HL-60/S4 treated with phorbol 12-myristate 13-acetate at 8.2 ng/mL for 4 days and 3 days (cell line): ENCODE results near the gene ANXA10.
"Not testable (repeated sequence)": the region's sequence is repeated elsewhere in the genome, so short reads cannot be mapped to it uniquely, and the experiment has no call there.

ENCODE experiments used
- in situ Hi-C: fragments of 300-500 bp; cut with MboI; formaldehyde crosslinking; loops from 2 replicates; pipeline ENCODE4 v1.15.0; 2022; ENCODE audit warnings: low sequenced_read_pairs

Gene ANXA10

GRCh38 chr4:168153596-168154440 lies 61.5 kb downstream of the ANXA10 start:
- in situ Hi-C loops, result no loop called here

- in situ Hi-C loops, result no loop called here
These were observed 62.4 kb downstream of the ANXA10 start for GRCh38 chr4:168154546-168155277.

- in situ Hi-C loops, result no loop called here
These were observed 70.3 kb downstream of the ANXA10 start for GRCh38 chr4:168162604-168163003.

- in situ Hi-C loops, result no loop called here
These were observed 70.8 kb downstream of the ANXA10 start for GRCh38 chr4:168163106-168163505.

GRCh38 chr4:168164045-168164444 lies 71.7 kb downstream of the ANXA10 start:
- in situ Hi-C loops, result no loop called here

GRCh38 chr4:168164915-168165548 lies 72.7 kb downstream of the ANXA10 start:
- in situ Hi-C loops, result no loop called here

- in situ Hi-C loops, result no loop called here
These were observed 75.5 kb downstream of the ANXA10 start for GRCh38 chr4:168167714-168168284.

- in situ Hi-C loops, result no loop called here
These were observed 82.0 kb downstream of the ANXA10 start for GRCh38 chr4:168174308-168174707.

- in situ Hi-C loops, result loop anchor here (25.0 kb wide), 2 partner anchors 385 to 735 kb away; no protein-coding TSS in a partner anchor
These were observed 85.3 kb downstream of the ANXA10 start for GRCh38 chr4:168177546-168178149.

GRCh38 chr4:168183717-168184571 lies 91.6 kb downstream of the ANXA10 start:
- in situ Hi-C loops, result loop anchor here (25.0 kb wide), 2 partner anchors 378 to 728 kb away; no protein-coding TSS in a partner anchor

GRCh38 chr4:168188754-168189153 lies 96.4 kb downstream of the ANXA10 start:
- in situ Hi-C loops, result loop anchor here (25.0 kb wide), 2 partner anchors 374 to 724 kb away; no protein-coding TSS in a partner anchor

GRCh38 chr4:168197926-168198325 lies 105.6 kb downstream of the ANXA10 start:
- in situ Hi-C loops, result loop anchor here (25.0 kb wide), 2 partner anchors 364 to 714 kb away; no protein-coding TSS in a partner anchor

- in situ Hi-C loops, result loop anchor here (25.0 kb wide), 2 partner anchors 363 to 713 kb away; no protein-coding TSS in a partner anchor
These were observed 107.1 kb downstream of the ANXA10 start for GRCh38 chr4:168199260-168199957.

GRCh38 chr4:168200685-168201084 lies 108.3 kb downstream of the ANXA10 start:
- in situ Hi-C loops, result no loop called here

- in situ Hi-C loops, result no loop called here
These were observed 111.0 kb downstream of the ANXA10 start for GRCh38 chr4:168203233-168203911.

- in situ Hi-C loops, result no loop called here
These were observed 116.7 kb downstream of the ANXA10 start for GRCh38 chr4:168208957-168209614.

- in situ Hi-C loops, result no loop called here
These were observed 120.3 kb downstream of the ANXA10 start for GRCh38 chr4:168212656-168213055.

GRCh38 chr4:168213511-168213910 lies 121.2 kb downstream of the ANXA10 start:
- in situ Hi-C loops, result not testable (repeated sequence)
